Measurements from ENCODE around the gene CD6.
"Not testable (repeated sequence)": the region's sequence is repeated elsewhere in the genome, so short reads cannot be mapped to it uniquely, and the experiment has no call there.

The CD6 gene

DNA sequence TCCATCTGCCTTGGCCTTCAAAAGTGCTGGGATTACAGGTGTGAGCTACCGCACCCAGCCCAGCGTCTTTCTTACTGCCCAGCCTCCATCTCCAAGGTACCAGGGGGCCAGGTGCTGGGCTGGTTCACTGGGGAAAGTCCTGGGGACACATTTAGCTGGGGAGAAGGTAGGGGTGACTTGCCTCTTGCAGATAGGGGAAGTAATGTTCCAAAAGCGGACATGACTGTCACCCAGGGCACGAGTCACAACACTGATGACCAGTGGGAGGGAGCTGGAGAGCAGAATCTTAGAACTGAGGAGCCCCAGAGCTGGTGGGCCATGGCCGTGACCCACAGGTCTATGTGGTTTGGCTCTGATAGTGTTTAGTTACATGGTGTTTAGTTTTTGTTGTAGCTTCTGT, 17.1 kb upstream of the CD6 start:
- DNase-seq: no peak

DNA sequence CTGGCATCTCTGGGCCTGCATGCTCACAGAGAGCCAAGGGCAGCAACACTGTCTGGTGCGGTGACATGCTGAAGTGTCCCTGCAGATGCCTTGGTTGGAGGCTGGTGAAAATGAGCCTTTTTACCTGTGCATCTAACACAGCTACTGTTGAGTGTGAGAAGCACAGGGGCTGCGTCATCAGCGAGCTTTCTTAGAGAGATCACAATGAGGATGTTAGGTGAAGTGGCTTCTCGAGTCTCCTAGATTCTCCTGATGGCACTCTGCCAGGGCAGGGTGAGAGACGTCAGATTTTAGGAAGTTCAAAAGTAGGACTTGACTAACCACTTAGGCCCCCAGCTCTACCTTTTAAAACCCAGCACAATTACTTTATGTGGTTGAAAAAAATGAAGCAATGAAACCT, 15.9 kb upstream of the CD6 start:
- DNase-seq: no peak

DNA sequence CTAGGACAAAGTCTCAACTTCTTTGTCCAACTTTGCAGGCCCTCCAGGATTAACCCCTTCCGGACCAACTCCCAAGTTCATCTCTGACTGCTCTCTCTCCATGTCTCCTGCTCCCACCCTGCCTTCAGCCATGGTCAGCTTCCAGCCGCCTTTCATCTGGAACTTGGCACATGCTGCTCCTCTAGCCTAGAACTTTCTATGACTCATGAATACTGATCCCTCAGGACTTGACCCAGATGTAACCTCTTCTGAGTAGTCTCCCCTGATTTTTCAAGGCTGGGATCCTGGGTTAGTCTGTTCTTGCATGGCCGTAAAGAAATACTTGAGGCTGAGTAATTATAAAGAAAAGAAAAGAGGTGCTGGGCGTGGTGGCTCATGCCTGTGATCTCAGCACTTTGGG, 14.3 kb upstream of the CD6 start:
- no peak for DNase-seq

DNA sequence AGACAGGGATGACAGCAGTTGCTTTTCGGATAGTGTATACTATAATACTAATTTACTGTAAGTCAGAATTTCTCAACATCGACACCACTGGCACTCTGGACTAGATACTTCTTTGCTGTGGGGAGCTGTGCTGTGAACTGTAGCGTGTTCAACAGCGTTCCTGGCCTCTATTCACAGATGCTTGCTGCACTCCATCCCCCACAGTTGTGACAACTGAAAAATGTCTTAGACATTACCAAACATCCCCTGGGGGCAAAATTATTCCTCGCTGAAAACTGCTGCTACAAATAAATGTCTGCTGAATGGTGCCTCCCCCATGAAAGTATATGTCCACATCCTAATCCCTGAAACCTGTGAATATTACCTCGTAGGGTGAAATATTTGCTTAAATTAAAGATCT, 12.0 kb upstream of the CD6 start:
- no peak for DNase-seq

DNA sequence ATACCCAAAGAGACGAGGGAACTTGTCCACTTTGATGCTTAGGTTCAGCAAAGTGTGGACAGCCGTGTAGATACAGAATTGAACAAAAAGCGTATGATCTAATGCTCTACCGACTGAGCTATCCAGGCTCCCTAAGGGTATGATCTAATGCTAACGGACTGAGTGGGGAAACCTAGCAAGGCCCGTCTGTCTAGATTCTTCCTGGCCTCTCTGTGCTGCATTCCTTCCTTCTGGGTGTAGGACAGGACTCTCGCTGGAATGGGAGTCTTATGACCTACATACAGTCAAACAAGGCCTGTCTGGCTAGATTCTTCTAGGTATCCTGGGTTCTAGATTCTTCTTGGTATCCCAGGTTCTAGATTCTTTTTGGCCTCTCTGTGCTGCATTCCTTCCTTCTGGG, 11.1 kb upstream of the CD6 start:
- DNase-seq: no peak

DNA sequence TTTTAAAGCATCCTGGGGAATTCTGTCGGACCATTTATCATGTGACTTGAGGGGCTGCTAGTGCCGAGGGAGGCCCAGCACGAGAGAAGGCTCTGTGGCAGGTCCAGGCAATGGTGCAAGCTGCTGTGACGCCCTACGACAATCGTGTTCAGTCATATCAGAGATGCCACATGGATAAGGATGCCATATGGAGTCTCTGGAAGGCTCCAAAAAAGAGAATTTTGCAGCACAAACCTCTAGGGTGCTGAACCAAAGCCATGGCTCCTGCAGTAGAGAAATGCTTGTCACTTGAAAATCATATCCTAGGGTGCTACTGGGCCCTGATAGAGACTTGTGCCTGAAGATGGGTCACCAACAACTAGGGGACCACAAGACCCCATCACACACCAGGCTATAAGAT, 6.7 kb upstream of the CD6 start:
- DNase-seq: no peak

DNA sequence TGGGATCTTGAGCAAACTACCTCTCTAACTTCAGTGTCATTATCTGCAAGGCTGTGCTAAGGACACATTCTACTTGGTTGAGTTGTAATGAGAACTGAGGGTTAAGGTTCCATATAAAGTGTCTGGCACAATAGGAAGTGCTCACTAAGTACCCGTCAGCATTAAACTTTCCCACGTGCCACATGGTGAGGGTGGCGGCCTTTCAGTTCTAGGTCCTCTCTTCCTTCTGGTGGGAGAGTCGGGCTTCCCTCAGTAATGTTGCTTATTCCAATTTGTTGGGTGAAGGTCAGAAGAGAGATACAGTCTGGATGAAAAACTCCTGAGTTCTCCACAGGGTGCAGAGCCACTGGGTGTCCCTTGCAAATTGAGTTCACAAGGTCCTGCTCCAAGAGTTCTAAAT, 4.6 kb upstream of the CD6 start:
- no peak for DNase-seq

DNA sequence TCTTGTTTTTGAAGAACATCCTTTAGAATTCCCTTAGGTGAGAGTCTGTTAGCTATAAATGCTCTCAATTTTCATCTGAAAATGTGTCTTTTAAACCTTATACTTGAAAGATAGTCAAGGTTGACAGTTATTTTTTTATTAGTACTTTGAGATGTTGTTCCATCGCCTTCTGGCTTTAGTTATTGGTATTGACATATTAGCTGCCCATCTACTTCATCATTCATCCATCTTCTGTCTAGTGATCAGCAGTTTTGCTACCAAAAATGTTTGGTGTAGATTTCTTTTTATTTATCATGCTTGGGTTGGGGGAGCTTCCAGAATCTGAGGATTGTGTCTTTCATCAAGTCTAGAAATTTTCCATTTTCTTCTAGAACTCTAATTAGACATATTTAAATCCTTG, 3.3 kb upstream of the CD6 start:
- no peak for DNase-seq

DNA sequence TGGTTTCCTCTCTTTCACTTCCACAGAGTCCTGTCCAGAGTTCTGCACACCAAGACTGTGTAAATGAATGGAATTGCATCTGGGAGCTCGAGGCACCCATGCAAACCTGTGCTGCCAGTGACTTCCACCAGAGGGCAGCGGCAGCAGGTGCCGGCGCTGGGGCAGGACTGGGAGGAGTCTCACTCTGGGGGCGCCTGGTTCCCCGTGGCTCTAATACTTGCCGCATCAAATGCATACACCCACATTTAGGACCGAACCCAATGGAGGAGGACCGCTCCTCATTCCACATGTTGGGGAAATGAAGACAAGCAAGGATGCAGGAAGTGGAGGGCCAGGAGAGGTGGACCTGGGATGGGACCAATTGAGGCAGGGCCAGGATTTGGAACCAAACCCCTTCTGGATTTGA, 1.1 kb upstream of the CD6 start:
- DNase-seq: no peak

DNA sequence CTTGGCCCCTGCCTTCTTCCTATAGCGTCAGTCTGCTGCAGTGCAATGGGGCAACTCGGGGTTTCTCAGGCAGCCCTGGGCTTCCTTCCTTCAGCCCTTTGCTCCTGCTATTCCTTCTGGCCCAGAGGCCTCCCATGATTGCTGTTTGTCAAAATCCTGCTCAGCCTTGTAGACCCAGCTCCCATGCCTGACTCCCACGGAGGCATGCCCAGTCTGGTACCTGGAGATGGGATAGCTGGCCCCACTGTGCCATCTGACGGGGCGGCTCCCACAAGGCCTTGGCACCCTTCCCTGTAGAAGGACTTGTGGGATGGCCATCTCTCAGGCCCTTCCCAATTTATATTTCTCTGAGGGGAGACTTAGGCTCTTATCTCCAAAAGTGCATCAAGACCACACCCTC, 590 bp upstream of the CD6 start:
- no peak for DNase-seq

DNA sequence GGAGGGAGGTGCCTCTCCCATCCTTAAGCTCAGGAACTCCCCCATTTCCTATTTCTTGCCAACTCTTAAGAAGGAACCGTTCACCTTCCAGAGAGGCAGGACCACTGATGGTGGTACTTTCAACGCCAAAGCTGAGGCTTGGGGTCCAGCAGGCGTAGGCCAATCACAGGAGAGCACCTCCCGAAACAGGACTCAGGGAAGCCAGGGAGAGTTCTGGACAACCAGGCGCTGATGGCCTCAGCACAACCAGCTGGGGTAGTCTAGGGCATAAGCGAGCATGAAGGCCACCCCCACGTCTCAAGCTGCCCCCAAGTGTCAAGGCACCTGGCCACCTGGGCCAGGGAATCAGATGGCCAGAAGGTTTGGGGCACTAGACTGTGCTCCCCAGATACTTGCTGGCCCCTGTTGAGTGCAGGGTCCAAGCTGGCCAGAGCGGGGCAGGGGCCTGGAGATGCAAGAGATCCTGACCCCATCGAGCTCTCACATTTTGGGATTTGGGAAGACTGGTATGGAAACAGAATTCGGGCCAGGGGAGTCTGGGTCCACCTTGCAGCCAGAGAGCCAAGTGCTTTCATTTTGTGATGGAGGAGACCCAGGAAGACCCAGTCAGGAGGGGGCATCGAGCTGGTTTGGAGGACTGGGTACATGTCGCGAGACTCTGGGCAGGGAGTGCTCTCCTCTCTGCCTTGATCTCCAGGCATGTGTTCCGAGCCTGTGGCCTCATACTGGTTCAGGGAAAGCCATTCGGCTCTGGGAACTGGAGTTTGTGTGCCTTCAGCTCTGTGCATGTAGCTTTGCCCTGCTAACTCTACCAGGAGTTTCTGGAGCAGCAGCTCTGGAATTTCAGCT, 926 bp downstream of the CD6 start:
- no peak for DNase-seq

DNA sequence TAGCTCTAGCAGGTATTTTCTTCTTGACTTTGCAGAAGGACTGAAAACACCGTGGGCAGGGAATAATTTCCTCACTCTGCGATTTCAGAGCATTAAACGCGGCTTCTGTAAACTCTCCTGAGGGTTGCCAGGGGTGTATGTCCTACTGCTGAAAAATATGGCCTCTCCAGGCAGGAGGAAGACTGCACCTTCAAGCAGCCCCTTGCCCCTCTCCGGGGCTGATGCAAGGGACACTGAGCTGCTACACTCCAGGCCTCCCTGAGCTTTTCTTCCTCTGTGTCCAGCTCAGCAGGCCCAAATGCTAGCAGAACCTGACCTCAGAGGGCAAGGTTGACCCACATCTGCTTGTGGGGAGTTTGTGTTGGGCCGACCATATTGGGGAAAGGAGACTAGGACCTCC, 2.2 kb downstream of the CD6 start:
- DNase-seq: no peak

DNA sequence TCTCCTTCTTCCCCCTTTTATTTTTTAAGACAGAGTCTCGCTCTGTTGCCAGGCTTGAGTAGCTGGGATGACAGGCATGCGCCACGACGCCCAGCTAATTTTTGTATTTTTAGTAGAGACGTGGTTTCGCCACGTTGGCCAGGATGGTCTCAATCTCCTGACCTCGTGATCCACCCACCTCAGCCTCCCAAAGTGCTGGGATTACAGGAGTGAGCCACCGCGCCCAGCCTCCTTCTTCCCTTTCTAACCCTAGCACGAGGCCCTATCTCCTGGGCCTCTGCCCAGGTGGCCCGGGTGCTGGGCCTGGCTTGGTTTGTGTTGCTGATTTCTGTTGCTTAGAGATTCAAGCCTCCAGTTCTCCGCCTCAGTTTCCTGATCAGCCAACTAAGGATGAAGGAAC, 2.8 kb downstream of the CD6 start:
- not testable (repeated sequence) for DNase-seq

DNA sequence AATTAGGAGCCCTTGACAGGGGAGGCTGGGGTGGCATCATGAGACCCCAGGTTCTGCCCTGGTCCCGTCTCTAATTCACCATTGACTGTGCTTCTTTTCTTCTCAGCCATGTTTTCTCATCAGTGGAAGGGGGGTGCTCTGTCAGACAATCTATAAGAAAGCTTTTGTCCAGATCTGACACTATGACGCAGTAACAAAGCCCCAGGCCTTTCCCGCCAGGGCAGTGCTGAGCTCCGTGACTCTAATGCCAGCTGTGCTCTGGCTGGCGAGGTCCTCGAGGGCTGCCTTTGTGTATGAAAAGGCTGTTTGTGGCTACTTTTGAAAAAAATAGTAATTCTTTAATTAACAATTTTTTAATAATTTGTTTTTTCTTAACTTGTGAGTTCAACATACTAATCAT, 3.2 kb downstream of the CD6 start:
- no peak for DNase-seq

DNA sequence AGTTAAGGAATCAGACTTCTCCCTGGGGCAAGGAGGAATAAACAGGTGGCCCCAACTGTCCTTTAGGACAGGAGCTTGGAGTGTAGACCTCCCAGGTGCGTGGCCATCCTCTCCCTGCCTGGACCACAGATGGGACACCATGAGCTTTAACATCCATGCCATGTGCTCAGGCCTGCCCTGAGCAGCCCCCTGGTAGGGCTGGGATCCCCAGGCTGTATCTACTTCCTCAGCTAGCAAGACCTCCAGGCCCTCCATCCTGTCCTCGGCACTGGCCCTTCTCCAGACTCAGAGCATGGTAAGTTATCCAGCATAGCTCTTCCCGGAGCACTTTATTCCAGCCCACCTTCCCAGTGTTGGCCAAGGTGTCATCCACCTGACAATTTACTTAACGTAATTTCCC, 5.7 kb downstream of the CD6 start:
- no peak for DNase-seq

DNA sequence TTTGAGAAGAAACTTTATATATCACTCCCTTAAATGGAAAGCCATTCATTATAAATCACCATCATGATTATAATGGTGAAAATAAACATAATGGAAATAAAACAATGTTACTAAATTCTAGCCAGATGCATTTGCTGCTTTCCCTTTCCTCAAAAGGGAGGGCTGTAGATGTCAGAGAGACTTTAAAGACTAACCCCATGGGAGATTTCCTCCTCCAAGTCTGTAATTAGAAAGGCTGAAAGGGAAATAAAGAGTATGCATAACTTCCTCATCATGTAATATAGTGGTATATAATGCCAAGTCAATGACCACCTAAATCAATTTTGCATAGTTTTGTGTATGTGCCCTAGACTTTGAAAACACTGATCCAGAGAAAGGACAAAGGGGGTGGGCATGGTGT, 6.4 kb downstream of the CD6 start:
- no peak for DNase-seq

DNA sequence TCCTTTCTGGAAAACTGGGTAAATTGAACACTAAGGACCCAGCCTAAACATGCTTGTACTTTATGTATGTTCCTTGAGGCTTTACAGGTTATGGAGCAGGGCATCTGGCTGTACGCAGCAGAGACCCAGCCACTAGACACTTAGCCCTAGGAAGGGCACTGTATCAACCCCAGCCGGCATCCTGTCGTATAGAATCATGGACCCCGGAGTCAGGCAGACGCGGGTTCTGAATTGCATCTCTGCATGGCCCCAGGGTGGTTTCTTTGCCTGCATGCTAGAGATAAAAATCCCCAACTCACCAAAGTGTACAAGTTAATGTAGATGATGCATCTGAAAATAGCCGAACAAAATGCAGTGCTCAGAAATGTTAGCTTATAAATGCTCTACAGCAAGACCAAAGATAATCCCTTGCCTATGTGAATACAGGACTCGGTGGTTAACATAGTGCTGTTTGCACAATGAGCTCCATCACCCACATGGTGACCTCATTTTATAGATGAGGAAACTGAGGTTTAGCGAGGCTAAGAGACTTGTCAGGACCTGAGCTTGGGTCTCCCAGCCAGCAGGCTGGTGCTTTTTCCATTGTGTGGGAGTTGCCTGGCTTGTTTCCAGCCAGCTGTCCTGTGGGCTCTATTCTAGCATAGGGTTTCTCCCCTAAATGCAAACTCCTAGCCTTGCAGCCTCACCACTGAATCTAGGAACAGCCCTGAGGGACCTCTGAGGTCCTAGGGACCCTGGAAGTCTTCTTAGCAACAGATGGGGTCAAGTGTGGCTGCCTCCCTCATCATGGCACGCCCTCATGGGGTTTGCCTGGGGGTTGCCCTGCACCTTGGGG, 7.3 kb downstream of the CD6 start:
- no peak for DNase-seq

DNA sequence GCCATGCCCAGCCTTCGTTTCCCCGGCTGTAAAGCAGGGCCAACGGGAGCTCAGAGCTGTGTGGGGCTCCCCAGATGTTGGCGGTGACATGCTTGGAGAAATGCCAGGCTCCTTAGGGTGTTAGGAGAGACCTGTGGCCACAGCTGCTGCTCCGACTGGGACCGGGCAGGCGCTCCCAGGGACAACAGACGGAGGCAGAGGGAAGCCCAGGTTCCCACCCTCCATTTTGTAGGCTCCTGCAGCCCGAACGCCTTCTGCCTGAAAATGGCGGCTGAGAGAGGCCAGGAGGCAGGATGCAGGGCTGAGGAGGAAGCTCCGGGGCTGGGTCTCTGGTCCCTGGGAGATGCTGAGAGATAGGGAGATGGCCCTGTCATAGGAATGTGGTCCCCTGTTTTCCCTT, 10.0 kb downstream of the CD6 start:
- DNase-seq: no peak

DNA sequence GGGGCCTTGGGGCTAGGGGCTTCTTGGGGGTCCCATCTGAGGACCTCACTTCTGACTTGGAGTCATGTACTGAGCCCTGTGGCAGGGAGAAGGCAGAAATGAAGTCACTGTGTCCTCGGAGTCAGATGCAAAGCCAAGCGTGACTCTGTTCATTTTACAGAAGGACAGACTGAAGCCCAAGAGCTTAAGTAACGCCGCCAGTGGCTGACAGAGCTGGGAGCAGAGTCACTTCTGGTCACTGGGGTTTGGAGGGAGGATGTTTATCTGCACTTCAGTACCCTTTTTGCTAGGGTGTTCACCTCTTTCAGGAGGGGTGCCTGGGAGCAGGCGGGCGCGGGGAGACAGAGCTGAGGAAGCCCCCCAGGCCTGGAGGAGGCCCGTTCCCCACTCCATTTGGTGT, 10.7 kb downstream of the CD6 start:
- no peak for DNase-seq

DNA sequence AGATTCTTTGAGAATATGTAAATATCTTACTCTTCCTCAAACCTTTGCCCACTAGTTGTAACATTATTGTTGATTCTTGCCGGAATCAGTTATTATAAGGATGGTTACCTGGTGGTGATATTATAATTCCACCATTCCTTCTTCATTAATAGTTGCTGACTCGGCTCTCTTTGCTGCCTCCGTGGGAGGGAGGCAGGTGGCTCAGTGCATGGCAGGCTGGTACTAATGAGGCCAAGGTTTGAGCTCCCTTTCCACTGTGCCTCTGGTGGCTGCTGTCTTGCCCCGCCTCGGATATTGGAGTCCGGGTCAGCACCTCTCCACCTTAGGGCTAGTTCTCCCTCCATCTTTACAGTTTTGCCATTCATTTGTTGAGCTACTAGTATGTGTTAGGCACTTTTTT, 12.7 kb downstream of the CD6 start:
- DNase-seq: no peak

DNA sequence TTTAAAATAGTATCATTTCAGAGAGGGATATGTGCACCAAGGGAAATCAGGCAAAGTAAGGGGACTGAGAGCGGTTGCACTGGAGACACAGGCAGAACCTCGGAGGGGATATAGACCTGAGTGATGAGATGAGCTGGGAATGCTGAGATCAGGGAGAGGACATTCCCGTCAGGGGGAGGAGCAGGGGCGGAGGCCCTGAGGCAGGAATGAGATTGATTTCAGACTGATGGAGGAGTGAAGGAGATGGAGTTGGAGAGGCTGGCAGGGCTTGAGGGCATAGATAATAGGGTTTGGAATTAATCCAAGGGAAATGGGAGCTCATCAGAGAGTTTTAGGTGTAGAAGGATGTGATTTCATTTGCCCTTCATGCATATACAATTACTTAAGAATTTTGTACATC, 13.2 kb downstream of the CD6 start:
- no peak for DNase-seq

DNA sequence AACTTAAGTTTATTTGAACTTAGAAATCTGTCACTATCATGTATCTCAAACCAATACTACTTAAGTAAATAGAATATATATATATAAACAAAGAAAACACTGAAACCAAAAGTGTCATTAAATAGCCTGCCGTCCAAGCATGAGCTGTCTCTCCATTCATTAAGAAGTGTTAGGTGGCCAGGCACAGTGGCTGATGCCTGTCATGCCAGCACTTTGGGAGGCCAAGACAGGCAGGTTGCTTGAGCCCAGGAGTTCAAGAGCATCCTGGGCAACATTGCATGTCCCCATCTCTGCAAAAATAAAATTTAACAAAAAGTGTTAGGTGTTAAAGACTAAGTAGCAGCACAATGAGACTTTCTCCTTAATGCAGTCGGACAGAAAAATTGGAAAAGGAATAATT, 14.0 kb downstream of the CD6 start:
- DNase-seq: no peak

DNA sequence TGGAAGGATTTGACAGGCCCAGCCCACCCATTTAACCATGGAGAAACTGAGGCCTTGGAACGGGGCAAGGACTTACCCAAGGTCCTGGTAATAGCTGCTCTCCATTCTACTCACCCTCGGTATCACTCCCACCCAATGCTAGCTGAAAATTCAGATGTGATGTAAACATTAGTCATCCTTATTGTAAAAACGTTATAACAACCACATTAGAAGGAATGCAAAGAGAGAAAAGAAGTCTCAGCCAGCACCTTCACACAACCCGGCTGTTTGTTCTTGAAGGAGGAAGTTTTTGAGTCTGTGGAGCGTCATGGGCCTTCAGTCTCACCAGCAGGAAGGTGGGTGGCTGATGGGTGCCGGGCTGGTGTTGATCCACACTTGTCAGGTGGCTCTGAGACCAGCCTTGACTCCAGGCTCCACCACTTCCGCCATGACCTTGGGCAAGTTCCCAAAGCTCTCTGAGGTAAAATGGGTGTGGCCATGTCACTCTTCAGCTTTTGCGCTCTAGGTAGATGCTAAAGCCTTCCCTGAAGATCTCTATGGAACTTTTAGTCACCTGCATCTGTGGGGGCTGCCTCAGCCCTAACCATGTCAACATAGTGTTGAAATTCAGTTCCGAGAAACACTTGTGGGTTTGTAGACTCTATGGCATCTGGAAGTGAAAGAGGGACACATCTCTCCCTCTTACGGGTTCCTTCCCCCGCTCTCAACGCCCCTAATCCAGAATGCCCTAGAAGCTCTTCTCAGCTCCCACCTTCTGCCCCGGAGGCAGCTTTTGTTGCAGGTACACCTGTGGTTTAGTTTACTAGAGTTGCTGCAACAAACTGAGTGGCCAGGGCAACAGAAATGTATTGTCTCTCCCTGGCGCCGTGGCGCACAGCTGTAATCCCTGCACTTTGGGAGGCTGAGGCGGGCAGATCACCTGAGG, 14.8 kb downstream of the CD6 start:
- DNase-seq: no peak

All from NCI-H1417 treated with DMSO at 0.1 percent for 48 hours (cell line).